ENCODE results near the gene OR52E6.

The OR52E6 gene

DNA sequence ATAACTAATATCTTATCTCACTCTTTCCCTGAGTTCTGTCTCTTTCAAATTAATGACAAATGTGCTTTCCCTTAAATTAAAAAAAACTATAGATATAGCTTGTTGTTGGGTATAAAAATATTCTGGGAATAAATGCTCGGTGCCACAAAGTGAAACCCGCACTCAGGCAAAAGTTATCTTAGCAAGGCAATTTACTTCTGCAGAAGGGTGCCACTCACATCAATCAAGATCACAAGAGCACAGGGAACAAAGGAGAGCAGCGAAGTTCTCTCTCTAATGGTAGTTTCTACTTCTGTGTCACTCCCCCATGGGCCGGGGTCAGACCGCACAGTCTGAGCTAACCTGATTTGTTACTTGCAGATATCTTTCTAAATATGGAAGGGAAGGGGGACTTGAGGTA is 37.7 kb downstream of the OR52E6 start:
- in situ Hi-C loops (cut with HindIII; ENCODE audit: low sequenced_read_pairs) = no loop called here

DNA sequence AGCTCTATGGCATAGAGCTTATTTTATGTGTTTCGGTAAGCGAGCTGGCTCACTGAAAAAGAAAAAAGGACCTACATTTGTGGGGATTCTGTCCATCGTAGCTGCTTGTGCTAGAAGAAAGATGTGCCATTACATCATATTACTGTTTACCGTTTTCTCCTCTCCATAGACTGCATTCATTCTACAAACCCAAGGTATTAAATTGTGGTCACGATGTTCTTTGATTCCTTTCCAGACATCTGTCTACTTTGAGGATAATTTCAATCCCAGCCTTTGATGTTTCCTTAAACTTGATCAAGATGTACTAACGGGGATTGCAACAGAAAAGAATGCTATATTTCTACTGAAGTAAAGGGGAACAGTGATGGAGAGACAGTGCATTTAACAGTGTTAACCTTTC is 45.2 kb downstream of the OR52E6 start:
- in situ Hi-C loops (cut with HindIII; ENCODE audit: low sequenced_read_pairs) = no loop called here

DNA sequence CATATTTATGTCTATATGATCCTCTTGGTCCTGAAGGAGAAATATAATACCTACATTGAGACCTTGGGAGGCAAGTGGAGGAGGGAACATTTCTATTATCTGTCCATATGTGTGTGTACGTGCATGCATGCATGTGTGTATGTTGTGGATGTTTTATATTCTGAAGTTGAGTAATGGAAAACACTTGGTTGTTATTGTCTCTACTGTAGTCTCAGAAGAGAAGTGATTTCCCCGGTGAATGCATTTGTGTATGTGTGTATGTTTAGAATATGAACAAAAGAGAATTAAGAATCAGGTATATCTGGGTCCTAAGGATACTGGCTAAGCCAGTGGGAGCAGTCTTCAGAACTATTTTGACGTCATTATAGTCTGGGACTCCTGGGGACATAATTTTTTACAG is 50.5 kb downstream of the OR52E6 start, which contains the start of gene OR52N1:
TSS of gene OR52N1 (minus strand) at position 101 of the 400 bp plus-strand sequence. CDS start 2,449 bp downstream, outside the sequence.
- in situ Hi-C loops (cut with HindIII; ENCODE audit: low sequenced_read_pairs) = no loop called here

Measured in endothelial cell of hepatic sinusoid (primary cell).